ENCODE measurements around the gene ZBTB7B. TPM values are rescaled to one million over a fixed set of nuclear protein-coding genes. Genes with fewer than 3 reads are reported as not detected.

ZBTB7B gene
- total RNA-seq, 1 experiment from 2014 or later = 8.3 TPM

- no peak for DNase-seq (ENCODE audit: low spot score)
These were observed 13.7 kb downstream of the ZBTB7B start for GRCh38 chr1:155016231-155016831.

- DNase-seq (ENCODE audit: low spot score) = peak; percentile 92
These were observed 14.7 kb downstream of the ZBTB7B start for GRCh38 chr1:155017041-155017945.

- no peak for DNase-seq (ENCODE audit: low spot score)
These were observed 15.3 kb downstream of the ZBTB7B start for GRCh38 chr1:155017946-155018316.

- DNase-seq (ENCODE audit: low spot score) = no peak
These were observed 16.2 kb downstream of the ZBTB7B start for GRCh38 chr1:155018617-155019348.

- no peak for DNase-seq (ENCODE audit: low spot score)
These were observed 17.0 kb downstream of the ZBTB7B start for GRCh38 chr1:155019377-155020245.

GRCh38 chr1:155022136-155022926, 19.7 kb downstream of the ZBTB7B start:
- no peak for DNase-seq (ENCODE audit: low spot score)

GRCh38 chr1:155022927-155023236, 20.3 kb downstream of the ZBTB7B start:
- DNase-seq (ENCODE audit: low spot score) = no peak

- DNase-seq (ENCODE audit: low spot score) = no peak
These were observed 21.0 kb downstream of the ZBTB7B start for GRCh38 chr1:155023627-155024026.

GRCh38 chr1:155024315-155024714, 21.7 kb downstream of the ZBTB7B start:
- no peak for DNase-seq (ENCODE audit: low spot score)

- DNase-seq (ENCODE audit: low spot score) = no peak
These were observed 23.6 kb downstream of the ZBTB7B start for GRCh38 chr1:155026154-155026553.

GRCh38 chr1:155026588-155026987, 24.0 kb downstream of the ZBTB7B start:
- no peak for DNase-seq (ENCODE audit: low spot score)

GRCh38 chr1:155029513-155030242, 27.1 kb downstream of the ZBTB7B start:
- DNase-seq (ENCODE audit: low spot score) = no peak

- DNase-seq (ENCODE audit: low spot score) = no peak
These were observed 27.7 kb downstream of the ZBTB7B start for GRCh38 chr1:155030243-155030795.

GRCh38 chr1:155030899-155031298, 28.3 kb downstream of the ZBTB7B start:
- DNase-seq (ENCODE audit: low spot score) = no peak

- no peak for DNase-seq (ENCODE audit: low spot score)
These were observed 30.3 kb downstream of the ZBTB7B start for GRCh38 chr1:155032886-155033285.

- no peak for DNase-seq (ENCODE audit: low spot score)
These were observed 30.9 kb downstream of the ZBTB7B start, which contains the start of the genes DCST1 and DCST2 for GRCh38 chr1:155033524-155033923. DCST1 (plus strand) TSS chr1:155033824; CDS start chr1:155034037, 213 bp downstream. DCST2 (minus strand) TSS chr1:155033781; CDS start chr1:155033701, 80 bp downstream.

- no peak for DNase-seq (ENCODE audit: low spot score)
These were observed 32.0 kb downstream of the ZBTB7B start for GRCh38 chr1:155034318-155035208.

GRCh38 chr1:155035936-155036335, 33.3 kb downstream of the ZBTB7B start:
- no peak for DNase-seq (ENCODE audit: low spot score)

- DNase-seq (ENCODE audit: low spot score) = no peak
These were observed 34.4 kb downstream of the ZBTB7B start for GRCh38 chr1:155037043-155037442.
